H9 (cell line): ENCODE data around the gene IL1A. TPM values are rescaled to one million over a fixed set of nuclear protein-coding genes. Genes with fewer than 3 reads are reported as not detected.

Experiments used
- DNase-seq: peaks from one replicate; pipeline ENCODE4 v3.0.0-alpha.2; 2017
- H2AFZ ChIP-seq: one replicate; pipeline ENCODE4 v1.6.1; 2013; ENCODE audit warnings: mild to moderate bottlenecking, low read length, control low read depth, moderate library complexity
- H2AK5ac ChIP-seq: 2 replicates; pipeline ENCODE4 v1.6.1; 2013; ENCODE audit warnings: low read length, control low read depth, mixed read lengths; ENCODE audit not compliant: insufficient read length
- H2BK120ac ChIP-seq: one replicate; pipeline ENCODE4 v1.6.1; 2013; ENCODE audit warnings: low read depth, mild to moderate bottlenecking, low read length, control low read depth, inconsistent platforms; ENCODE audit not compliant: poor library complexity, severe bottlenecking
- H2BK12ac ChIP-seq: 2 replicates; pipeline ENCODE4 v1.6.1; 2013; ENCODE audit warnings: low read length, control low read depth, mixed read lengths, low read depth; ENCODE audit not compliant: insufficient read length
- H2BK15ac ChIP-seq: 2 replicates; pipeline ENCODE4 v1.6.1; 2013; ENCODE audit warnings: low read depth, low read length, control low read depth
- H2BK20ac ChIP-seq: one replicate; pipeline ENCODE4 v1.6.1; 2013; ENCODE audit warnings: low read depth, mild to moderate bottlenecking, low read length, control low read depth, inconsistent platforms; ENCODE audit not compliant: poor library complexity, severe bottlenecking
- H2BK5ac ChIP-seq: 2 replicates; pipeline ENCODE4 v1.6.1; 2013; ENCODE audit warnings: low read length, control low read depth, mixed read lengths; ENCODE audit not compliant: insufficient read length
- H3K14ac ChIP-seq: 2 replicates; pipeline ENCODE4 v1.6.1; 2013; ENCODE audit warnings: low read length, control low read depth; ENCODE audit not compliant: insufficient read depth
- H3K18ac ChIP-seq: 2 replicates; pipeline ENCODE4 v1.6.1; 2013; ENCODE audit warnings: low read depth, mild to moderate bottlenecking, mixed read lengths, low read length, control low read depth; ENCODE audit not compliant: insufficient read length
- H3K23ac ChIP-seq: 2 replicates; pipeline ENCODE4 v1.6.1; 2013; ENCODE audit warnings: low read length, control low read depth, mixed read lengths, low read depth; ENCODE audit not compliant: insufficient read length
- H3K23me2 ChIP-seq: 2 replicates; pipeline ENCODE4 v1.6.1; 2013; ENCODE audit warnings: low read depth, mild to moderate bottlenecking, mixed read lengths, low read length, control low read depth; ENCODE audit not compliant: insufficient read length, poor library complexity, severe bottlenecking
- H3K27ac ChIP-seq: 2 replicates; pipeline ENCODE4 v1.5.1; 2013; ENCODE audit warnings: low read length, control low read depth, mixed read lengths, low read depth; ENCODE audit not compliant: insufficient read length
- H3K27me3 ChIP-seq: 2 replicates; pipeline ENCODE4 v1.6.1; 2013; ENCODE audit warnings: low read length, control low read depth, inconsistent platforms; ENCODE audit not compliant: insufficient read depth
- H3K4ac ChIP-seq: 2 replicates; pipeline ENCODE4 v1.6.1; 2013; ENCODE audit warnings: low read depth, mild to moderate bottlenecking, control low read depth, inconsistent platforms, low read length, moderate library complexity
- H3K4me1 ChIP-seq: 2 replicates; pipeline ENCODE4 v1.6.1; 2013; ENCODE audit warnings: low read length, control low read depth, inconsistent platforms; ENCODE audit not compliant: insufficient read depth
- H3K4me2 ChIP-seq: 2 replicates; pipeline ENCODE4 v1.6.1; 2013; ENCODE audit warnings: low read length, control low read depth, mixed read lengths; ENCODE audit not compliant: insufficient read length, insufficient read depth
- H3K56ac ChIP-seq: 2 replicates; pipeline ENCODE4 v1.6.1; 2013; ENCODE audit warnings: low read depth, mild to moderate bottlenecking, mixed read lengths, low read length, control low read depth; ENCODE audit not compliant: insufficient read length
- H3K79me1 ChIP-seq: 2 replicates; pipeline ENCODE4 v1.6.1; 2013; ENCODE audit warnings: low read depth, mild to moderate bottlenecking, moderate library complexity, low read length, control low read depth, inconsistent platforms; ENCODE audit not compliant: insufficient read depth, poor library complexity, severe bottlenecking
- H3K79me2 ChIP-seq: 2 replicates; pipeline ENCODE4 v1.6.1; 2013; ENCODE audit warnings: low read length, control low read depth, inconsistent platforms; ENCODE audit not compliant: insufficient read depth
- H3K9ac ChIP-seq: 2 replicates; pipeline ENCODE4 v1.6.1; 2013; ENCODE audit warnings: low read length, control low read depth, mixed read lengths; ENCODE audit not compliant: insufficient read length; ENCODE audit errors: extremely low read depth
- H3K9me3 ChIP-seq: one replicate; pipeline ENCODE4 v1.6.1; 2013; ENCODE audit warnings: low read depth, low read length, inconsistent platforms; ENCODE audit not compliant: control insufficient read depth
- H3T11ph ChIP-seq: one replicate; pipeline ENCODE4 v1.6.1; 2013; ENCODE audit warnings: mild to moderate bottlenecking, low read length, control low read depth, inconsistent platforms
- H4K20me1 ChIP-seq: one replicate; pipeline ENCODE4 v1.6.1; 2013; ENCODE audit not compliant: control insufficient read depth, insufficient read length, insufficient read depth
- H4K5ac ChIP-seq: 2 replicates; pipeline ENCODE4 v1.6.1; 2013; ENCODE audit warnings: low read depth, mild to moderate bottlenecking, mixed read lengths, low read length, control low read depth; ENCODE audit not compliant: insufficient read length
- H4K8ac ChIP-seq: replicated peaks from 2 replicates; pipeline ENCODE4 v1.6.1; 2013; ENCODE audit warnings: low read length, control low read depth, mixed read lengths, low read depth; ENCODE audit not compliant: insufficient read length
- H4K91ac ChIP-seq: 2 replicates; pipeline ENCODE4 v1.6.1; 2013; ENCODE audit warnings: low read depth, mild to moderate bottlenecking, moderate library complexity, mixed read lengths, low read length, control low read depth; ENCODE audit not compliant: insufficient read length
- H3K27ac Mint-ChIP-seq, 3 experiments: 2 replicates in 2 of 3; 3 replicates in 1 of 3; pipeline ENCODE4 v1.8.0; 2020 to 2021; ENCODE audit warnings: mixed read lengths in 3 of 3, mild to moderate bottlenecking in 1 of 3, moderate library complexity in 1 of 3
- H3K27me3 Mint-ChIP-seq: 2 replicates; pipeline ENCODE4 v1.8.0; 2021; ENCODE audit warnings: low read depth, mild to moderate bottlenecking, moderate library complexity, mixed read lengths
- H3K36me3 Mint-ChIP-seq, 3 experiments: 2 replicates in 2 of 3; 3 replicates in 1 of 3; pipeline ENCODE4 v1.8.0; 2020 to 2021; ENCODE audit warnings: low read depth in 3 of 3, mixed read lengths in 3 of 3; ENCODE audit not compliant: insufficient read depth in 1 of 3
- H3K4me1 Mint-ChIP-seq, 2 experiments: 2 replicates each; pipeline ENCODE4 v1.8.0; 2020; ENCODE audit warnings: mixed read lengths in 2 of 2
- H3K4me3 Mint-ChIP-seq, 2 experiments: 2 replicates in 1 of 2; 3 replicates in 1 of 2; pipeline ENCODE4 v1.8.0; 2020 to 2021; ENCODE audit warnings: mild to moderate bottlenecking in 2 of 2, mixed read lengths in 2 of 2, moderate library complexity in 1 of 2
- H3K9me3 Mint-ChIP-seq, 2 experiments: 2 replicates in 1 of 2; 3 replicates in 1 of 2; pipeline ENCODE4 v1.8.0; 2020; ENCODE audit warnings: mild to moderate bottlenecking in 2 of 2, mixed read lengths in 2 of 2, moderate library complexity in 1 of 2
- WGBS: extraction: QIAGEN DNeasy Blood & Tissue Kit; methylation state at CpG from one replicate; pipeline ENCODE4 v1.1.7; 2013; ENCODE audit warnings: missing lambda C conversion rate, low lambda C conversion rate, mixed read lengths; ENCODE audit not compliant: insufficient read length; ENCODE audit errors: extremely low coverage; 5-methylcytosine and 5-hydroxymethylcytosine counted together
- total RNA-seq: library from RNA; stranded (reverse); gene quantifications from 2 replicates; pipeline ENCODE4 v1.2.1, GENCODE V29; 2021
- TF ChIP-seq, protein P1 (sequence below): fragments of 200-600 bp; sonication (generic); conservative IDR thresholded peaks from 3 replicates; pipeline ENCODE4 v1.8.0; 2021; ENCODE audit warnings: antibody characterized with exemption, mild to moderate bottlenecking

Gene IL1A
- total RNA-seq, 1 experiment from 2014 or later, result 0.35 TPM

DNA sequence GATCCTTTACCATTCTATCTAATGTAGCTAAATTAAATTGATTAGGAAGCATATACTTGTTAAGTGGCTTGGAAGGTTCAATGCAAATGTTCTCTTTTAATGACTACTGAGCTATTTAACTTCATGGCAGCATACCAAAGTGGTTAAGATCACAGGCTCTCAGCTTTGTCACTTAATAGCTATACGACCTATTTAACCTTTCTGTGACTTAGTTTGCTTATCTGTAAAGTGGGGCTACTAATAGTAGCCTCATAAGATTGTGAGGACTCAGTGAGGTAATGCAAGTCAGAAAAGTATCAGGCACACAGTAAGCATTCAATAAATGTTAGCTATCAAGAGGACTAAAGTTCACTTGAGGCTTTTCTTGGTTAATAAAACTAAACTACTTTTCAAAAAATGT, 24.1 kb downstream of the IL1A start:
- Histone ChIP-seq H3K79me1 (no peaks in the 10 kb centered on the region), H3K4ac (no peak overlapping the region), H2AFZ (no peak overlapping the region), H2BK5ac (no peak overlapping the region), H3T11ph (no peak overlapping the region), H3K23me2 (peaks cover 4% of the 10 kb centered on the region), H4K8ac (no peak overlapping the region), H2BK15ac (no peak overlapping the region), H3K9me3 (no peaks in the 10 kb centered on the region), H3K4me1 (no peaks in the 10 kb centered on the region), H3K27me3 (no peaks in the 10 kb centered on the region), H3K4me2 (no peak overlapping the region), H2BK12ac (no peak overlapping the region), H3K14ac (no peak overlapping the region), H2AK5ac (no peak overlapping the region), H3K27ac (no peak overlapping the region), H4K20me1 (no peaks in the 10 kb centered on the region), H3K18ac (no peak overlapping the region), H3K79me2 (no peaks in the 10 kb centered on the region), H4K5ac (no peak overlapping the region), H4K91ac (no peak overlapping the region), H2BK20ac (no peak overlapping the region), H2BK120ac (no peak overlapping the region), H3K9ac (no peak overlapping the region), H3K56ac (no peak overlapping the region), H3K23ac (no peak overlapping the region)
- H3K27me3 Mint-ChIP-seq, result no peaks in the 10 kb centered on the region
- DNase-seq, result no peak
- no CpG with 5 or more reads among the region's 1 CpG for WGBS
- H3K4me1 Mint-ChIP-seq, result peaks cover 16 to 19% of the 10 kb centered on the region in 2 experiments
- TF ChIP-seq, protein P1, sequence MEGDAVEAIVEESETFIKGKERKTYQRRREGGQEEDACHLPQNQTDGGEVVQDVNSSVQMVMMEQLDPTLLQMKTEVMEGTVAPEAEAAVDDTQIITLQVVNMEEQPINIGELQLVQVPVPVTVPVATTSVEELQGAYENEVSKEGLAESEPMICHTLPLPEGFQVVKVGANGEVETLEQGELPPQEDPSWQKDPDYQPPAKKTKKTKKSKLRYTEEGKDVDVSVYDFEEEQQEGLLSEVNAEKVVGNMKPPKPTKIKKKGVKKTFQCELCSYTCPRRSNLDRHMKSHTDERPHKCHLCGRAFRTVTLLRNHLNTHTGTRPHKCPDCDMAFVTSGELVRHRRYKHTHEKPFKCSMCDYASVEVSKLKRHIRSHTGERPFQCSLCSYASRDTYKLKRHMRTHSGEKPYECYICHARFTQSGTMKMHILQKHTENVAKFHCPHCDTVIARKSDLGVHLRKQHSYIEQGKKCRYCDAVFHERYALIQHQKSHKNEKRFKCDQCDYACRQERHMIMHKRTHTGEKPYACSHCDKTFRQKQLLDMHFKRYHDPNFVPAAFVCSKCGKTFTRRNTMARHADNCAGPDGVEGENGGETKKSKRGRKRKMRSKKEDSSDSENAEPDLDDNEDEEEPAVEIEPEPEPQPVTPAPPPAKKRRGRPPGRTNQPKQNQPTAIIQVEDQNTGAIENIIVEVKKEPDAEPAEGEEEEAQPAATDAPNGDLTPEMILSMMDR, result no peak
- no peak overlapping the region for H3K4me3 Mint-ChIP-seq
- no peaks in the 10 kb centered on the region for H3K9me3 Mint-ChIP-seq
- H3K36me3 Mint-ChIP-seq, result peaks cover 12 to 58% (median 56%) of the 10 kb centered on the region in 3 experiments; a peak in 6 of 7 replicates
- no peak overlapping the region for H3K27ac Mint-ChIP-seq
